ENCODE measurements around the gene KSR1.

DNA sequence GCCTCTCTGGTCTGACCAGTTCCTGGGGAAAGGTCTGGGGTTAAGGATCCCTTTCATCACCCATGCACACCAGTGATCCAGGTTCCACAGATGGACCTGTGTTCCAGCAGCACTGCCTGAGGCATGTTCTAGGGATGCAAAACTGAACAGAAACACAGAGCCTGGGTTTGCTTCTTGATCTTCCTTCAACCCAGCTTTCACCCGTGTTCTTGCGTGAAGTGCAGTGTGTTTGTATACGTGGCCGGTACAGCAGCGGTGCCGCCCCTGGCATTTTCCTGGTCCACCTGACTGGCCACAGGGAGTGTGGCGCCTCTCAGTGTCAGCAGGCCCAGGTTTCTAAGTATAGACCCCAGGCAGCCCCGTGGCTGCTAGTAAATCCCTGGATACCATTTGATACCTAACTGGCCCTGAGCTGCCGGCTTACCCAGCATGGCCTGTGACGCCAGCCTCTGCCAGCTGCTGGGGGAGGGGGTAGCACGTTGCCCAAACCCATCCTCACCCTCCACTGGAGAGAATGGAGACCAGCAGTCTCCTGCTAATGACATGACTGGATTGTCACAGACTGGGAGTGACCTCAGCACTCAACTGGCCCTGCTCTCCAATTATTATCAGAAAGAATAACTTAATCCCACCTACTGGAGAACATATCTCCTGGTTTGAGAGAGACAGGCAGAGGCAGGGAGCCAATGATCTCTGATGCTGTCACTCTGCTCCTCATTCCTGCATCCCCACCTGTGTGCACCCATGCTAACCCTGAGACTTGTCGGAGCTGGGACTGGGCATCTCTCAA is 115.5 kb downstream of the KSR1 start:
- TF ChIP-seq, protein P1, sequence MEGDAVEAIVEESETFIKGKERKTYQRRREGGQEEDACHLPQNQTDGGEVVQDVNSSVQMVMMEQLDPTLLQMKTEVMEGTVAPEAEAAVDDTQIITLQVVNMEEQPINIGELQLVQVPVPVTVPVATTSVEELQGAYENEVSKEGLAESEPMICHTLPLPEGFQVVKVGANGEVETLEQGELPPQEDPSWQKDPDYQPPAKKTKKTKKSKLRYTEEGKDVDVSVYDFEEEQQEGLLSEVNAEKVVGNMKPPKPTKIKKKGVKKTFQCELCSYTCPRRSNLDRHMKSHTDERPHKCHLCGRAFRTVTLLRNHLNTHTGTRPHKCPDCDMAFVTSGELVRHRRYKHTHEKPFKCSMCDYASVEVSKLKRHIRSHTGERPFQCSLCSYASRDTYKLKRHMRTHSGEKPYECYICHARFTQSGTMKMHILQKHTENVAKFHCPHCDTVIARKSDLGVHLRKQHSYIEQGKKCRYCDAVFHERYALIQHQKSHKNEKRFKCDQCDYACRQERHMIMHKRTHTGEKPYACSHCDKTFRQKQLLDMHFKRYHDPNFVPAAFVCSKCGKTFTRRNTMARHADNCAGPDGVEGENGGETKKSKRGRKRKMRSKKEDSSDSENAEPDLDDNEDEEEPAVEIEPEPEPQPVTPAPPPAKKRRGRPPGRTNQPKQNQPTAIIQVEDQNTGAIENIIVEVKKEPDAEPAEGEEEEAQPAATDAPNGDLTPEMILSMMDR (conservative IDR thresholded peaks at IDR 0.05): no peak
- TF ChIP-seq ZFX (IDR thresholded peaks at IDR 0.05): no peak
